GM12801 (cell line): ENCODE data around the gene BCAS1.

Experiments used
- CTCF ChIP-seq: IDR thresholded peaks from one replicate; pipeline ENCODE4 v1.5.1; 2011; ENCODE audit warnings: control low read depth; ENCODE audit not compliant: insufficient read length; ENCODE audit errors: extremely low read depth

Gene BCAS1

DNA sequence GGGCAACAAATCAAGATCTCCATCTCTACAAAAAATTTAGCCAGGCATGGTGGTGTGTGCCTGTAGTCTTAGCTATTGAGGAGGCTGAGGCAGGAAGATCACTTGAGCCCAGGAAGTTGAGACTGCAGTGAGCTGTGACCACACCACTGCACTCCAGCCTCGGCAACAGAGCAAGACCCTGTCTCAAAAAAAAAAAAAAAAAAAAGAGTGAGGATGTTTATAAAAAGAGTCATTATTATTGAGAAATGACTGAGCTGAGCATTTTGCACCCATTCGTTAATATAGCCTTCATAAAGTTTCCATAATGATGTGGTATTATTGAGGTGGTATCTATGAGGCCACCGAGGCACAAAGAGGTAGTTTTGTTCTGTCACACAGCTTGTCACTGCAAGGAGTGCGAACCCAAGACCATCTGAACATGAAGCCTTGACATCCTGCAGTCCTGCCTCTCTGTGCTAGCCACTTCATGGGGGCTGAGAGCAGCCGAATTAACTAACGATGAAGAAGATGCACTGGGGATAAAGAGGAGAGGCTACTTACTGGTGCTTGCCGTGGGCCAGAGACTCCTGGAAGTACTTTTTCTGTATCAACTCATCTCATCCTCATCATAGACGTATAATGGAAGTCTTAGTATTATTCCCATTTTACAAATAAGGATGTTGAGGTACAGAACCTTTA is 175.5 kb downstream of the BCAS1 start:
- no peak for TF ChIP-seq CTCF
